ENCODE results near the gene LRRC28. TPM values are rescaled to one million over a fixed set of nuclear protein-coding genes. Genes with fewer than 3 reads are reported as not detected.

LRRC28 gene
- total and polyA plus RNA-seq, 10 of the 15 experiments (the other 5 are each of a cell fraction or from before 2014, with no cell fraction given) = 21.3 to 54.9 (median 27.7) TPM

DNA sequence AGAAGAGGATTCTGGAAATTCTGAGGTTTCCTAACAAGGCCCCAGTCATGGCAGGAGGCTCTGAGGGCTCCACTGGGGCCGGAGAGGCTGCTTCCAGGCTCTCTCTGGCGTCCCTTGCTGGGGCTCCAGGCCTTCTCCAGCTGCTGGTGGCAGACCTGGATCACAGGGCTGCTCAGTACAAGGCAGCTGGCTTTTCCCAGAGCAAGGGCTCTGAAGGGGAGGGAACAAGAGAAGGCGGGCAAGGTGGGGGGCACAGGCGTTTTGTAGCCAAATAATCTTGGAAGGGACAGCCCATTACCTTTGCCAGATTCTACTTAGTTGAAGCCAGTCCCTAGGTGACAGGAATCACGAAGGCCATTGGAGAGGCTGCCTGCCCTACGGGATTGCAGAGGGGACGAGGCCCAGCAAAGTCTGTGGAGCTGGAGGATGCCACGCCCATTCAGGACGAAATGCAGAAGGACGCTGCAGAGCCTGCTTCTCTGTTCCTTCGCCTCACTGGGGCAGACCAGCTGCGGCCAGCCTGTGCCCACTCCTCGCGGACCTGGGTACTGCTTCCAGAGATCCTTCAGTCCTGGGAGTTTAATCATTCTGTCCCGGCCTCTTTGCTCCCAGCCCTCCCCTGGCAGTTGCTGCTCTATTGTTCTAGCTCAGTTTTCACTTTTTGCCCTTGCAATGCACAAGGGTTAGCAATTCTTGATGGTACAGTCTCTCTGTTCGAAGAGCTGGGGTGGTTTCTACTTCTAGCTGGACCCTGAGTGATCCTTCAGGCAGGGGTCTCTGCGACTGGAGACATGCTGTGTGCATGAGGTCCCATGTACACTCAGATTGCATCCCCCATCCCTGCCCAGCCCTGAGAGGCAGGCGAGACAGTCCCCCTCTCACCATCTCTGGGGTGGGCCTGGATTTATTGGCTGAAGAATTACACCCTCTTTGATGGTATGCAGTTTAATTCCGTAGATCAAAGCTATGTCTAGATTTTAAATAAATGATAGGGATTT is 165.2 kb downstream of the LRRC28 start:
- H3K9me3 ChIP-seq (replicated peaks; ENCODE audit: control insufficient read depth, insufficient read depth, low read length) = no peaks in the 10 kb centered on the region
- no TSS peak for BruUV-seq (replicated peaks)
- H4K20me1 ChIP-seq (ENCODE audit: control insufficient read depth, insufficient read depth) = no peaks in the 10 kb centered on the region
- in situ Hi-C loops (cut with MboI) = no loop called here
- no peak overlapping the region for H3K9ac ChIP-seq (ENCODE audit: control insufficient read depth, insufficient read depth, low read length)
- no peak overlapping the region for H3K4me3 ChIP-seq
- no peaks in the 10 kb centered on the region; a peak in 1 of 4 replicates for H3K27me3 ChIP-seq (replicated peaks in 1 of 2; ENCODE audit: control insufficient read depth in 2 of 2, insufficient read depth in 2 of 2, low read length in 1 of 2)
- RAD21 ChIA-PET (ENCODE audit: unreplicated experiment) = interaction anchor here (0.9 kb wide), 1 partner anchor 11 kb away, joined by 3 read pairs; no protein-coding TSS in a partner anchor
- H3K4me1 ChIP-seq (ENCODE audit: control insufficient read depth, insufficient read depth, low read length) = no peaks in the 10 kb centered on the region
- TF ChIP-seq STAT1 (conservative IDR thresholded peaks at IDR 0.05) (no peak), KLF5 (IDR thresholded peaks at IDR 0.05; ENCODE audit: partially characterized antibody) (no peak), ESRRA (IDR thresholded peaks at IDR 0.05; ENCODE audit: low read length) (no peak), MXI1 (IDR thresholded peaks at IDR 0.05; ENCODE audit: low read depth, low read length) (no peak), SMARCA5 (IDR thresholded peaks at IDR 0.05) (no peak), ASH2L (IDR thresholded peaks at IDR 0.05; ENCODE audit: borderline replicate concordance, low read depth) (no peak), CHD4 (IDR thresholded peaks at IDR 0.05) (no peak), RB1 (IDR thresholded peaks at IDR 0.05; ENCODE audit: borderline replicate concordance) (no peak), NR2C1 (IDR thresholded peaks at IDR 0.05) (no peak), ZNF622 (IDR thresholded peaks at IDR 0.05) (no peak), EZH2 (IDR thresholded peaks at IDR 0.05; ENCODE audit: borderline replicate concordance, control insufficient read depth, low read depth, low read length) (no peak), SPI1 (IDR thresholded peaks at IDR 0.05; ENCODE audit: borderline replicate concordance, insufficient read depth, low read depth, low read length) (no peak), YBX1 (IDR thresholded peaks at IDR 0.05) (no peak)
- TF ChIP-seq, protein P1, sequence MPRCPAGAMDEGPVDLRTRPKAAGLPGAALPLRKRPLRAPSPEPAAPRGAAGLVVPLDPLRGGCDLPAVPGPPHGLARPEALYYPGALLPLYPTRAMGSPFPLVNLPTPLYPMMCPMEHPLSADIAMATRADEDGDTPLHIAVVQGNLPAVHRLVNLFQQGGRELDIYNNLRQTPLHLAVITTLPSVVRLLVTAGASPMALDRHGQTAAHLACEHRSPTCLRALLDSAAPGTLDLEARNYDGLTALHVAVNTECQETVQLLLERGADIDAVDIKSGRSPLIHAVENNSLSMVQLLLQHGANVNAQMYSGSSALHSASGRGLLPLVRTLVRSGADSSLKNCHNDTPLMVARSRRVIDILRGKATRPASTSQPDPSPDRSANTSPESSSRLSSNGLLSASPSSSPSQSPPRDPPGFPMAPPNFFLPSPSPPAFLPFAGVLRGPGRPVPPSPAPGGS (IDR thresholded peaks at IDR 0.05; ENCODE audit: borderline replicate concordance, insufficient read depth, low read depth, low read length, poor library complexity, severe bottlenecking) = no peak
- TF ChIP-seq, protein P2, sequence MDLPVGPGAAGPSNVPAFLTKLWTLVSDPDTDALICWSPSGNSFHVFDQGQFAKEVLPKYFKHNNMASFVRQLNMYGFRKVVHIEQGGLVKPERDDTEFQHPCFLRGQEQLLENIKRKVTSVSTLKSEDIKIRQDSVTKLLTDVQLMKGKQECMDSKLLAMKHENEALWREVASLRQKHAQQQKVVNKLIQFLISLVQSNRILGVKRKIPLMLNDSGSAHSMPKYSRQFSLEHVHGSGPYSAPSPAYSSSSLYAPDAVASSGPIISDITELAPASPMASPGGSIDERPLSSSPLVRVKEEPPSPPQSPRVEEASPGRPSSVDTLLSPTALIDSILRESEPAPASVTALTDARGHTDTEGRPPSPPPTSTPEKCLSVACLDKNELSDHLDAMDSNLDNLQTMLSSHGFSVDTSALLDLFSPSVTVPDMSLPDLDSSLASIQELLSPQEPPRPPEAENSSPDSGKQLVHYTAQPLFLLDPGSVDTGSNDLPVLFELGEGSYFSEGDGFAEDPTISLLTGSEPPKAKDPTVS (IDR thresholded peaks at IDR 0.05; ENCODE audit: low read depth, low read length) = no peak
- SMC1A ChIA-PET (ENCODE audit: uncharacterized antibody, unreplicated experiment) = no interaction called here
- no peaks in the 10 kb centered on the region for H3K36me3 ChIP-seq (ENCODE audit: control insufficient read depth in 2 of 2, insufficient read depth in 2 of 2, low read length in 1 of 2)
- no peak for ATAC-seq
- CTCF ChIA-PET = no interaction called here
- 54% methylated on average over 18 of the region's 19 CpGs for WGBS (ENCODE audit: insufficient coverage, insufficient replicate concordance, low lambda C conversion rate, missing lambda C conversion rate)
- intact Hi-C loops (cut with micrococcal nuclease; ENCODE audit: unreplicated experiment) = no loop called here
- no peak overlapping the region for H3K4me2 ChIP-seq (ENCODE audit: control insufficient read depth, insufficient read depth)
- no peak overlapping the region for H3K27ac ChIP-seq (ENCODE audit: control insufficient read depth, insufficient read depth)
- no peak for FAIRE-seq
- no peaks in the 10 kb centered on the region for H3K79me2 ChIP-seq (ENCODE audit: control insufficient read depth, insufficient read depth, low read length)
- DNase-seq (ENCODE audit: low read depth, low spot score) = no peak
- POLR2A ChIA-PET = no interaction called here
- no peak overlapping the region for H2AFZ ChIP-seq (ENCODE audit: control insufficient read depth, low read depth, low read length)
